WTC11 (cell line): Measurements from ENCODE around the gene SOCS2. TPM values are rescaled to one million over a fixed set of nuclear protein-coding genes. Genes with fewer than 3 reads are reported as not detected.

Experiments used
- ATAC-seq: fragments of 200-7000 bp; cut with Tn5 transposase; 2 replicates; pipeline ENCODE4 v1.10.0; 2021; ENCODE audit warnings: mild to moderate bottlenecking, moderate library complexity
- CTCF ChIA-PET: fragments of 300-600 bp; sonication (Branson Sonifier 250); formaldehyde crosslinking; loops from one replicate; lab custom pipeline; 2021; ENCODE audit warnings: antibody characterized with exemption; lab: Charles Lee
- POLR2A ChIA-PET: fragments of 350-600 bp; sonication (Branson Sonifier 250); formaldehyde crosslinking; loops from one replicate; lab custom pipeline; 2021; ENCODE audit warnings: antibody characterized with exemption; lab: Charles Lee
- DNase-seq: peaks from one replicate; pipeline ENCODE4 v3.0.0; 2021; ENCODE audit warnings: low spot score
- H3K27ac Mint-ChIP-seq: 2 replicates; pipeline ENCODE4 v1.8.0; 2021; ENCODE audit warnings: mixed read lengths
- H3K27me3 Mint-ChIP-seq: 2 replicates; pipeline ENCODE4 v1.8.0; 2021; ENCODE audit warnings: low read depth, mild to moderate bottlenecking, moderate library complexity, mixed read lengths
- H3K36me3 Mint-ChIP-seq: 2 replicates; pipeline ENCODE4 v1.8.0; 2021; ENCODE audit warnings: mixed read lengths
- H3K4me1 Mint-ChIP-seq: 2 replicates; pipeline ENCODE4 v1.8.0; 2022; ENCODE audit warnings: mixed read lengths
- H3K4me3 Mint-ChIP-seq: 2 replicates; pipeline ENCODE4 v1.8.0; 2021; ENCODE audit warnings: mild to moderate bottlenecking, moderate library complexity, mixed read lengths
- H3K9me3 Mint-ChIP-seq: 2 replicates; pipeline ENCODE4 v1.8.0; 2021; ENCODE audit warnings: mixed read lengths
- AR ChIP-seq: fragments of 250-450 bp; sonication (Bioruptor Pico); IDR thresholded peaks from 2 replicates; pipeline ENCODE4 v1.9.0; 2021; ENCODE audit warnings: mild to moderate bottlenecking
- ATF1 ChIP-seq: sonication (generic); formaldehyde crosslinking; IDR thresholded peaks from 2 replicates; pipeline ENCODE4 v1.8.1; 2023; ENCODE audit warnings: mild to moderate bottlenecking, moderate library complexity, missing genetic modification reagents
- FOXK1 ChIP-seq: sonication (generic); formaldehyde crosslinking; IDR thresholded peaks from 2 replicates; pipeline ENCODE4 v1.8.0; 2022; ENCODE audit warnings: mild to moderate bottlenecking, moderate library complexity, missing genetic modification reagents
- FOXP1 ChIP-seq: sonication (generic); formaldehyde crosslinking; IDR thresholded peaks from 2 replicates; pipeline ENCODE4 v1.8.0; 2022; ENCODE audit warnings: missing genetic modification reagents, mild to moderate bottlenecking, moderate library complexity, borderline replicate concordance
- HMGA2 ChIP-seq: fragments of 250-450 bp; sonication (Bioruptor Pico); IDR thresholded peaks from 2 replicates; pipeline ENCODE4 v1.4.0; 2021; ENCODE audit warnings: mild to moderate bottlenecking, moderate library complexity
- HMGXB4 ChIP-seq: sonication (generic); formaldehyde crosslinking; IDR thresholded peaks from 2 replicates; pipeline ENCODE4 v1.8.1; 2023; ENCODE audit warnings: mild to moderate bottlenecking, moderate library complexity, missing genetic modification reagents
- JAZF1 ChIP-seq: fragments of 250-450 bp; sonication (Bioruptor Pico); IDR thresholded peaks from 2 replicates; pipeline ENCODE4 v1.9.0; 2021; ENCODE audit warnings: moderate library complexity, mild to moderate bottlenecking, inconsistent platforms
- MAX ChIP-seq: sonication (generic); formaldehyde crosslinking; IDR thresholded peaks from 2 replicates; pipeline ENCODE4 v1.8.0; 2022; ENCODE audit warnings: mild to moderate bottlenecking, missing genetic modification reagents
- NFYB ChIP-seq: sonication (generic); formaldehyde crosslinking; conservative IDR thresholded peaks from 2 replicates; pipeline ENCODE4 v1.8.0; 2022; ENCODE audit warnings: low read depth, missing genetic modification reagents
- NR3C1 ChIP-seq: sonication (generic); formaldehyde crosslinking; conservative IDR thresholded peaks from 2 replicates; pipeline ENCODE4 v1.8.1; 2023; ENCODE audit warnings: low read depth, mild to moderate bottlenecking, missing genetic modification reagents
- OVOL2 ChIP-seq: fragments of 250-450 bp; sonication (Bioruptor Pico); IDR thresholded peaks from 2 replicates; pipeline ENCODE4 v1.9.0; 2021; ENCODE audit warnings: mild to moderate bottlenecking, borderline replicate concordance
- RORB ChIP-seq: fragments of 250-450 bp; sonication (Bioruptor Pico); IDR thresholded peaks from 2 replicates; pipeline ENCODE4 v1.9.0; 2021; ENCODE audit warnings: mild to moderate bottlenecking
- SP1 ChIP-seq: sonication (generic); formaldehyde crosslinking; conservative IDR thresholded peaks from 2 replicates; pipeline ENCODE4 v1.8.1; 2022; ENCODE audit warnings: missing genetic modification reagents
- ZNF416 ChIP-seq: fragments of 250-450 bp; sonication (Bioruptor Pico); IDR thresholded peaks from 2 replicates; pipeline ENCODE4 v1.9.0; 2021; ENCODE audit warnings: mild to moderate bottlenecking, inconsistent platforms
- ZNF423 ChIP-seq: fragments of 250-450 bp; sonication (Bioruptor Pico); IDR thresholded peaks from 2 replicates; pipeline ENCODE4 v2.1.2; 2022; ENCODE audit warnings: mild to moderate bottlenecking, moderate library complexity
- ZNF671 ChIP-seq: fragments of 250-450 bp; sonication (Bioruptor Pico); IDR thresholded peaks from 2 replicates; pipeline ENCODE4 v1.8.0; 2021; ENCODE audit warnings: mild to moderate bottlenecking
- total RNA-seq: library from RNA; stranded (reverse); gene quantifications from 3 replicates; pipeline ENCODE4 v1.2.3, GENCODE V29; 2021
- TF ChIP-seq, protein P1 (sequence below): fragments of 250-450 bp; sonication (Bioruptor Pico); IDR thresholded peaks from 2 replicates; pipeline ENCODE4 v1.8.0; 2021; ENCODE audit warnings: mild to moderate bottlenecking
- TF ChIP-seq, protein P2 (sequence below): sonication (generic); formaldehyde crosslinking; IDR thresholded peaks from 2 replicates; pipeline ENCODE4 v1.8.1; 2022; ENCODE audit warnings: mild to moderate bottlenecking, moderate library complexity, missing genetic modification reagents
- TF ChIP-seq, protein P3 (sequence below): sonication (generic); formaldehyde crosslinking; IDR thresholded peaks from 2 replicates; pipeline ENCODE4 v1.8.0; 2023; ENCODE audit warnings: missing genetic modification reagents
- TF ChIP-seq, protein P4 (sequence below): sonication (generic); formaldehyde crosslinking; IDR thresholded peaks from 2 replicates; pipeline ENCODE4 v1.8.0; 2022; ENCODE audit warnings: mild to moderate bottlenecking, missing genetic modification reagents

The SOCS2 gene
- total RNA-seq, 1 experiment from 2014 or later, result 44.4 TPM

GRCh38 chr12:93568091-93568490 is 4.4 kb upstream of the SOCS2 start (continued):
- no peak for TF ChIP-seq ATF1 (CRISPR knock-in tag)
- TF ChIP-seq, protein P1, sequence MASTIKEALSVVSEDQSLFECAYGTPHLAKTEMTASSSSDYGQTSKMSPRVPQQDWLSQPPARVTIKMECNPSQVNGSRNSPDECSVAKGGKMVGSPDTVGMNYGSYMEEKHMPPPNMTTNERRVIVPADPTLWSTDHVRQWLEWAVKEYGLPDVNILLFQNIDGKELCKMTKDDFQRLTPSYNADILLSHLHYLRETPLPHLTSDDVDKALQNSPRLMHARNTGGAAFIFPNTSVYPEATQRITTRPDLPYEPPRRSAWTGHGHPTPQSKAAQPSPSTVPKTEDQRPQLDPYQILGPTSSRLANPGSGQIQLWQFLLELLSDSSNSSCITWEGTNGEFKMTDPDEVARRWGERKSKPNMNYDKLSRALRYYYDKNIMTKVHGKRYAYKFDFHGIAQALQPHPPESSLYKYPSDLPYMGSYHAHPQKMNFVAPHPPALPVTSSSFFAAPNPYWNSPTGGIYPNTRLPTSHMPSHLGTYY (CRISPR knock-in tag), result no peak
- TF ChIP-seq ZNF423 (CRISPR knock-in tag), result no peak

- Mint-ChIP-seq H3K27ac (no peak overlapping the region), H3K9me3 (no peaks in the 10 kb centered on the region), H3K4me3 (peak overlapping the region; percentile 85), H3K4me1 (peaks cover 8% of the 10 kb centered on the region), H3K27me3 (peaks cover 19% of the 10 kb centered on the region), H3K36me3 (peaks cover 19% of the 10 kb centered on the region)
- DNase-seq (no peak), ATAC-seq (no peak)
- ChIA-PET POLR2A (interaction anchor here (0.6 to 1.1 kb wide), 5 partner anchors 173 to 638 kb away, joined by 3 to 10 read pairs (median 3); no protein-coding TSS in a partner anchor), CTCF (interaction anchor here (0.6 to 4.2 kb wide), 45 partner anchors 11 to 534 kb away, joined by 3 to 69 read pairs (median 4); partner anchors contain the start of gene CRADD)
- TF ChIP-seq, protein P2, sequence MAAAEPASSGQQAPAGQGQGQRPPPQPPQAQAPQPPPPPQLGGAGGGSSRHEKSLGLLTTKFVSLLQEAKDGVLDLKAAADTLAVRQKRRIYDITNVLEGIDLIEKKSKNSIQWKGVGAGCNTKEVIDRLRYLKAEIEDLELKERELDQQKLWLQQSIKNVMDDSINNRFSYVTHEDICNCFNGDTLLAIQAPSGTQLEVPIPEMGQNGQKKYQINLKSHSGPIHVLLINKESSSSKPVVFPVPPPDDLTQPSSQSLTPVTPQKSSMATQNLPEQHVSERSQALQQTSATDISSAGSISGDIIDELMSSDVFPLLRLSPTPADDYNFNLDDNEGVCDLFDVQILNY (CRISPR knock-in tag), result no peak
- TF ChIP-seq, protein P3, sequence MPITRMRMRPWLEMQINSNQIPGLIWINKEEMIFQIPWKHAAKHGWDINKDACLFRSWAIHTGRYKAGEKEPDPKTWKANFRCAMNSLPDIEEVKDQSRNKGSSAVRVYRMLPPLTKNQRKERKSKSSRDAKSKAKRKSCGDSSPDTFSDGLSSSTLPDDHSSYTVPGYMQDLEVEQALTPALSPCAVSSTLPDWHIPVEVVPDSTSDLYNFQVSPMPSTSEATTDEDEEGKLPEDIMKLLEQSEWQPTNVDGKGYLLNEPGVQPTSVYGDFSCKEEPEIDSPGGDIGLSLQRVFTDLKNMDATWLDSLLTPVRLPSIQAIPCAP (CRISPR knock-in tag), result no peak
- TF ChIP-seq JAZF1 (no peak), HMGXB4 (CRISPR knock-in tag) (no peak), NFYB (no peak), FOXK1 (CRISPR knock-in tag) (no peak)
These were observed 3.2 kb upstream of the SOCS2 start for GRCh38 chr12:93569301-93569655.

DNA sequence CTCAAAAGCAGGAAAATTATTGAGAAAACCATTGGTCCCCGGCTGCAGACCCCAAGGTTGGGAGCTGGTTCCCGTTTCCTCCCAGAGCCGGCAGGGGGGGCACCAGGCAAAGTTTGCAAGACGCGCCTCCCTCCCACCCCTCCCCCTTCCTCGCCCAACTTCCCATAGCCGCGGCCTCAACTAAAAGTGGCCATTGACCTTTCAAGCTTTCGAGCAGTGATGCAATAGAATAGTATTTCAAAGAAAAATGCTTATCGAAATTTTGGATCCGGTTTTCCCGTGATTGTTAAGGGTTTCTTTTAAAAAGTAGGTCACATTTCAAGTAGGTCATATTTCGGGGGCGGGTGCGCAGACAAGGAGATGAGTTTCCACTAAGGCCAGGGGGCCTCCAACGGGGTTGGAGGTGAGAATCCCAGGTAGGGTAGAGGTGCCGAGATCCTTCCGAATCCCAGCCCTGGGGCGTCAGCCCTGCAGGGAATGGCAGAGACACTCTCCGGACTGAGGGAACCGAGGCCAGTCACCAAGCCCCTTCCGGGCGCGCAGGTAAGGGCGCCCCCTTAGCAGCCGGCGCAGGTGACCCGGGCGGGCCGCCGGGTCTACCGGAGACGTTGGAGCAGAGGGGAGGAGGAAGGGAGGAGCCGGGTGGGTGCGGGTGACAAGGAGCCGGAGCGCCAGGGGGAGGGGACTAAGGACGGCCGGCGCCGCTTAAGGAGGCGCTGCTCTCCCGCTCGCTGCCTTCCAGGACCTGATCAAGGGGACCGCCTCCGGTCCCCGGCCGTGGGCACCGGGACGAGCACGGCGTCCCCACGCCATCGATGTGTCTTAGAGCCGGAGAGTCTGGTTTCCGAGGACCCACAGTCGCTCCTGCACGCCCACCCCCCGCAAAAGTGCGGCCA is 2.6 kb upstream of the SOCS2 start:
- Mint-ChIP-seq H3K27me3 (peaks cover 26% of the 10 kb centered on the region), H3K36me3 (peaks cover 23% of the 10 kb centered on the region), H3K9me3 (no peaks in the 10 kb centered on the region), H3K4me1 (peaks cover 13% of the 10 kb centered on the region), H3K27ac (peak overlapping the region; percentile 90), H3K4me3 (peak overlapping the region; percentile 85)
- POLR2A ChIA-PET, result interaction anchor here (0.6 to 1.1 kb wide), 7 partner anchors 14 to 639 kb away, joined by 3 to 10 read pairs (median 3); no protein-coding TSS in a partner anchor
- ATAC-seq, result peak; percentile 69
- CTCF ChIA-PET, result interaction anchor here (0.6 to 4.2 kb wide), 50 partner anchors 10 to 534 kb away, joined by 3 to 69 read pairs (median 4); partner anchors contain the start of gene CRADD
- peak; percentile 92 for DNase-seq
- TF ChIP-seq, protein P1 (CRISPR knock-in tag), result no peak
- TF ChIP-seq OVOL2 (CRISPR knock-in tag) (no peak), RORB (CRISPR knock-in tag) (no peak), FOXP1 (no peak), NFYB (peak; percentile 5; the same call in 1 of the 2 replicates), ZNF671 (CRISPR knock-in tag) (no peak), NR3C1 (CRISPR knock-in tag) (no peak), SP1 (CRISPR knock-in tag) (peak; percentile 16; the same call in 1 of the 2 replicates), MAX (no peak), HMGA2 (CRISPR knock-in tag) (no peak), ZNF416 (CRISPR knock-in tag) (no peak), AR (CRISPR knock-in tag) (no peak)
- TF ChIP-seq, protein P4, sequence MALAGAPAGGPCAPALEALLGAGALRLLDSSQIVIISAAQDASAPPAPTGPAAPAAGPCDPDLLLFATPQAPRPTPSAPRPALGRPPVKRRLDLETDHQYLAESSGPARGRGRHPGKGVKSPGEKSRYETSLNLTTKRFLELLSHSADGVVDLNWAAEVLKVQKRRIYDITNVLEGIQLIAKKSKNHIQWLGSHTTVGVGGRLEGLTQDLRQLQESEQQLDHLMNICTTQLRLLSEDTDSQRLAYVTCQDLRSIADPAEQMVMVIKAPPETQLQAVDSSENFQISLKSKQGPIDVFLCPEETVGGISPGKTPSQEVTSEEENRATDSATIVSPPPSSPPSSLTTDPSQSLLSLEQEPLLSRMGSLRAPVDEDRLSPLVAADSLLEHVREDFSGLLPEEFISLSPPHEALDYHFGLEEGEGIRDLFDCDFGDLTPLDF (CRISPR knock-in tag), result no peak
